Measurements from ENCODE around the gene USHBP1. TPM values are rescaled to one million over a fixed set of nuclear protein-coding genes. Genes with fewer than 3 reads are reported as not detected.

USHBP1 gene
- total and polyA plus RNA-seq, 2 of the 13 experiments (the other 11 are each of a cell fraction or from before 2014, with no cell fraction given): 0.15 to 1.5 TPM

- TF ChIP-seq NFAT5 (CRISPR knock-in tag; IDR thresholded peaks at IDR 0.05): no peak
- TF ChIP-seq ATF5 (CRISPR knock-in tag; IDR thresholded peaks at IDR 0.05; ENCODE audit: low read depth): no peak
- no peak for TF ChIP-seq ZNF879 (CRISPR knock-in tag; IDR thresholded peaks at IDR 0.05)
- no peak for TF ChIP-seq FOSL1 (CRISPR knock-in tag; IDR thresholded peaks at IDR 0.05; ENCODE audit: borderline replicate concordance)
- peak; percentile 81 for TF ChIP-seq HNRNPL (IDR thresholded peaks at IDR 0.05; ENCODE audit: low read depth, low read length)
- TF ChIP-seq ZNF326 (CRISPR knock-in tag; IDR thresholded peaks at IDR 0.05; ENCODE audit: borderline replicate concordance): no peak
- no peak for TF ChIP-seq MTF2 (CRISPR knock-in tag; IDR thresholded peaks at IDR 0.05; ENCODE audit: borderline replicate concordance)
- TF ChIP-seq REL (CRISPR knock-in tag; conservative IDR thresholded peaks at IDR 0.05): no peak
- TF ChIP-seq ZNF75D (CRISPR knock-in tag; IDR thresholded peaks at IDR 0.05; ENCODE audit: borderline replicate concordance): no peak
- peak; percentile 33; the same call in 1 of the 2 replicates for TF ChIP-seq UBTF (CRISPR knock-in tag; IDR thresholded peaks at IDR 0.05)
- no peak for TF ChIP-seq STAT6 (CRISPR knock-in tag; IDR thresholded peaks at IDR 0.05; ENCODE audit: borderline replicate concordance)
These were observed 49.2 kb downstream of the USHBP1 start, which contains the start of gene USE1 (continued) for GRCh38 chr19:17215127-17215971.

All from HepG2 (cell line).